T-helper 2 cell treated with Interferon-gamma antibody and Interleukin-4, amounts not matched to agents 100 ng/mL and 5 ng/mL, for 36 hours (primary cell): ENCODE measurements around the gene SLC16A13. TPM values are rescaled to one million over a fixed set of nuclear protein-coding genes. Genes with fewer than 3 reads are reported as not detected.
"Not testable (repeated sequence)": the region's sequence is repeated elsewhere in the genome, so short reads cannot be mapped to it uniquely, and the experiment has no call there.

Source experiments
- intact Hi-C: fragments of 100-400 bp; cut with micrococcal nuclease; formaldehyde crosslinking; loops from one replicate; pipeline ENCODE4 v1.15.1; 2023
- total RNA-seq: library from RNA; stranded (reverse); gene quantifications from 2 replicates; pipeline ENCODE4 v1.2.3, GENCODE V29; 2022

Gene SLC16A13
- total RNA-seq, 1 donor from 2014 or later, result 19.5 TPM

- intact Hi-C loops, result no loop called here
Observed at GRCh38 chr17:7026471-7027115, 9.2 kb upstream of the SLC16A13 start.

- intact Hi-C loops, result no loop called here
Observed at GRCh38 chr17:7027335-7027734, 8.5 kb upstream of the SLC16A13 start.

DNA sequence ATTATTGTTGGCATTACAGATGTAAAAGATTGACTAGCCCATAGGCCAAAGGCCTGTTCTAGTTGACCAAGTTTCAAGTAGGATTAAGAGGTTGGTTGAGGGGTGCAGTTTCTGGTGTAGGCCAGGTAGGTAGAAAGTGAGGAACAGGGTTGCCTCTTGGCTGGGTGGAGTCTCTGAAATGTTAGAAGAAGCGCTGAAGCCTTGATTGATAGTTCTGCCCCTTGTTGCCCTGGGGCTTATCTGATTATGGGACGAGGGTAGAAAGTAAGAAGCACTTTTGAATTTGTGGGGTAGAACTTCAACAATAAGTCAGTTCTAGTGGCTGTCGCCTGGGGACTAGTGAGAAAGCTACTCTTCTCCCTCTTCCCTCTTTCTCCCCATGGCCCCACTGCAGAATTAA lies 6.7 kb upstream of the SLC16A13 start:
- intact Hi-C loops, result no loop called here

GRCh38 chr17:7029659-7030058 lies 6.2 kb upstream of the SLC16A13 start:
- intact Hi-C loops, result no loop called here

GRCh38 chr17:7034955-7035590 lies 742 bp upstream of the SLC16A13 start:
- intact Hi-C loops, result loop anchor here (1.0 to 5.0 kb wide), 3 partner anchors 12 to 177 kb away; partner anchors contain the start of gene BCL6B

DNA sequence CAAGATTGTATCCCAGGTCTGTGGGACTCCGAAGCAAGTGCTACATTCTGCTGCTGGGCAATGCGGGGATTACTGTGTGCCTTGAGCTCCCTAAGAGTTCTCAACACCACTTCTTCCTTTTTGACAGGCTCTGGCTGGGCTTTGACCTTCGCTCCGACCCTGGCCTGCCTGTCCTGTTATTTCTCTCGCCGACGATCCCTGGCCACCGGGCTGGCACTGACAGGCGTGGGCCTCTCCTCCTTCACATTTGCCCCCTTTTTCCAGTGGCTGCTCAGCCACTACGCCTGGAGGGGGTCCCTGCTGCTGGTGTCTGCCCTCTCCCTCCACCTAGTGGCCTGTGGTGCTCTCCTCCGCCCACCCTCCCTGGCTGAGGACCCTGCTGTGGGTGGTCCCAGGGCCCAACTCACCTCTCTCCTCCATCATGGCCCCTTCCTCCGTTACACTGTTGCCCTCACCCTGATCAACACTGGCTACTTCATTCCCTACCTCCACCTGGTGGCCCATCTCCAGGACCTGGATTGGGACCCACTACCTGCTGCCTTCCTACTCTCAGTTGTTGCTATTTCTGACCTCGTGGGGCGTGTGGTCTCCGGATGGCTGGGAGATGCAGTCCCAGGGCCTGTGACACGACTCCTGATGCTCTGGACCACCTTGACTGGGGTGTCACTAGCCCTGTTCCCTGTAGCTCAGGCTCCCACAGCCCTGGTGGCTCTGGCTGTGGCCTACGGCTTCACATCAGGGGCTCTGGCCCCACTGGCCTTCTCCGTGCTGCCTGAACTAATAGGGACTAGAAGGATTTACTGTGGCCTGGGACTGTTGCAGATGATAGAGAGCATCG lies 2.4 kb downstream of the SLC16A13 start:
- intact Hi-C loops, result loop anchor here (5.0 kb wide), 1 partner anchor 174 kb away; no protein-coding TSS in a partner anchor

- intact Hi-C loops, result loop anchor here (5.0 kb wide), 1 partner anchor 172 kb away; no protein-coding TSS in a partner anchor
Observed at GRCh38 chr17:7039832-7040231, 4.0 kb downstream of the SLC16A13 start.

- intact Hi-C loops, result no loop called here
Observed at GRCh38 chr17:7041607-7042500, 6.0 kb downstream of the SLC16A13 start.

DNA sequence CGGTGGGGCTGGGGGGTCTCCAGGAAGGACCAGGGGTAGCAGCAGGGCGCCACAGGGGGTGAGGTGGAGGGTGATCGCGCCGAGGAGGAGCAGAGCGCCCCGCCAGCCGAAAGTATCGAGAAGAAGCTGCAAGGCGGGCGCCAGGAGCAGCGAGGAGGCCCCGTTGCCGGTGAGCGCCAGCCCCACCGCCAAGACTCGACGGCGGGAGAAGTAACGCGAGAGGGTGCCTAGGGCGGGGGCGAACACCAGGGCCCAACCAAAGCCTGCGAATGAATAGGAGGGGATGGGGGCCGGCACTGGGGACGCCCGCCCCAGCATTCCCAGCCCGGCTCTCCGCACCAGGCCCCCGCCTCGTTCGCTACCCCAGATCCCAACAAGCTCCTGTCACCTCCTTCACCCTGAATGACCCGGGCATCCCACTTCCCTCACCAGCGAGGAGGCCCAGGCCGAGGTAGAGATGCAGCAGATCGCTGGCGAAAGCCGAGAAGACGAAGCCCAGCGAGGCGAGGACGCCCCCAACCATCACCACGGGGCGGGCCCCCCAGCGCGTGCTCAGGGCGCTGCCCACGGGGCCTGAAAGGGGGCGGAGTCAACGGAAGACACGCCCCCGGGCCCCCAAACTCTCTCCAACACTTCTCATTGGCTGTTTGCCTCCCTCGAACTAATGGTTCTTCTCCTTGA lies 6.8 kb downstream of the SLC16A13 start:
- intact Hi-C loops, result no loop called here

DNA sequence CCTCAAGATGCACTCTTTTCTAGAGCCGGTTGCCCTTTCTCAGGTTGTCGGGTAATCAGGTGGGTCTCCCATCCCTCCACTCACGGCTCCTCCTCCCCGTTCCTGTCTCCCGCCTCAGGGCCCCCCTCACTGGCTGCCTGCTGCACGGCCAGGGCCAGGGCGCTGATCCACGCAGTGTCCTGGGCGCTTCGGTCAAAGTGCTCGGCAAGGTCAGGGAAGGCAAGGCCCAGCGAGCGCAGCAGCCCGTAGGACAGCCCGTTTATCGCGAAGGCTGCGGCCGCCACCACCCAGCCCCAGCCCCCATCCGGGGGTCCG lies 7.3 kb downstream of the SLC16A13 start:
- intact Hi-C loops, result no loop called here

- intact Hi-C loops, result no loop called here
Observed at GRCh38 chr17:7043497-7044198, 7.8 kb downstream of the SLC16A13 start, which contains the start of gene SLC16A11. Gene SLC16A11 (minus strand): TSS chr17:7044092. CDS start chr17:7043513, 579 bp downstream.

GRCh38 chr17:7045492-7046126 lies 9.8 kb downstream of the SLC16A13 start:
- intact Hi-C loops, result loop anchor here (1.0 to 2.0 kb wide), 3 partner anchors 91 to 251 kb away; no protein-coding TSS in a partner anchor

DNA sequence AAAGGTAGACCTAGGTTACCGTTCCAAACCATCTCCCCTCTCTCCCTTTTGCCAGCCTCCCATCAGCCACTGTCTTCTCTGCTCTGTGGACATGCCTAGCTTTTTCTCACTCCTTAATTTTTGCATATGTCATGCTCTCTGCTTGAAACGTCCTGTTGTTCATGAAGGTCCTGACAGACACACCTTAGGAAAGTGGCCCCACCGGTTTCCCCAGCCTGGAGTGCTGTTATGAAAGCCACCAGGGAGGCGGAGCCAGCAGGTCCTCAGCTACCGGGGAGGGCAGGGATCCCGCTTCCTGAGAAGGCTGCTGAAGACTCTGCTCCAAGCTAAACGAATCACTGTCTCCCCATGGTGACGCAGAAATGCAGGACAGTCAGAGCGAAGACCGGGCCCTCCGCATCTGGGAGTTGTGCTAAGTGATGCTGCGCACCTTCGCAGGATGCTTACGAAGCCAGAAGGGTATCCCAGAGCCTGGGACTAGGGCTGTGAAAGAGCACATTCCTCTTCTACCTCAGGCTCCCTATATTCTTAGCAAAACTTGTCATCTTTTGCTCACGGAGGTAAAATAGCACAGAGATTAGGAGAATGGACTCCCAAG lies 10.4 kb downstream of the SLC16A13 start:
- intact Hi-C loops, result loop anchor here (1.0 to 2.0 kb wide), 2 partner anchors 131 to 250 kb away; no protein-coding TSS in a partner anchor

GRCh38 chr17:7046725-7047397 lies 11.0 kb downstream of the SLC16A13 start:
- intact Hi-C loops, result loop anchor here (1.0 to 2.0 kb wide), 2 partner anchors 130 to 249 kb away; no protein-coding TSS in a partner anchor

- intact Hi-C loops, result loop anchor here (2.0 kb wide), 1 partner anchor 129 kb away; no protein-coding TSS in a partner anchor
Observed at GRCh38 chr17:7047566-7047965, 11.8 kb downstream of the SLC16A13 start.

- intact Hi-C loops, result no loop called here
Observed at GRCh38 chr17:7048968-7049367, 13.2 kb downstream of the SLC16A13 start.

- intact Hi-C loops, result not testable (repeated sequence)
Observed at GRCh38 chr17:7050583-7050982, 14.8 kb downstream of the SLC16A13 start.

DNA sequence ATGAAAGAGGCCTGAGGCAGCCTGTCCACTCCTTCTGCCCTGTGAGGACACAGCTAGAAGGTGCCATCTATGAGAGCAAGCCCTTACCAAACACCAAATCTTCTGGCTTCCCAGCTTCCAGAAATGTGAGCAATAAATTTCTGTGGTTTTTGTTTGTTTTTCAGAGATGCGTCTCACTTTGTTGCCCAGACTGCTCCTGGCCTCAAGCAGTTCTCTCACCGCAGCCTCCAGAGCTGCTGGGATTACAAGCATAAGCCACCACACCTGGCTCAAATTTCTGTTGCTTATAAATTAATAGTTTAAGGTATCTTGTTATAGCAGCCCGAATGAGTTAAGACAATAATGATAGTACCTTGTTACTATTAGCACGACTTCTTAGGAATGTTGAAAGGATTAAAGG lies 20.6 kb downstream of the SLC16A13 start:
- intact Hi-C loops, result no loop called here
